ENCODE results near the gene REL.

Gene REL

DNA sequence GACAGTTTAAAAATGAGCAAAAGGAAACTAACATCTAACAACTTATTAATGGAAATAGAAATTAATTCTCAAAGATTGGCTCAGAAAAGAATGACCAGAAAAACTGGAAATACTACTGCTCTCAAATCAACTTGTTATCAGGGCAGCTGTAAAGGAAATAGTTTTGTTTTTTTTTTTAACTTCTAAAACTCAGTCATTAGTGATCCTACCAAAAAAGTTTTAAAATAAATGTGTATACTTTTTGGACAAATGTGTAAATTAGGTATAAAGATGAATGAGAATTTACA, 84.1 kb downstream of the REL start:
- ChIA-PET POLR2A (no interaction called here), CTCF (interaction anchor here (1.3 kb wide), 1 partner anchor 35 kb away, joined by 4 read pairs; no protein-coding TSS in a partner anchor)
- H3K4me3 ChIP-seq (ENCODE audit: low read depth, low read length) = no peak overlapping the region
- TF ChIP-seq, protein P1, sequence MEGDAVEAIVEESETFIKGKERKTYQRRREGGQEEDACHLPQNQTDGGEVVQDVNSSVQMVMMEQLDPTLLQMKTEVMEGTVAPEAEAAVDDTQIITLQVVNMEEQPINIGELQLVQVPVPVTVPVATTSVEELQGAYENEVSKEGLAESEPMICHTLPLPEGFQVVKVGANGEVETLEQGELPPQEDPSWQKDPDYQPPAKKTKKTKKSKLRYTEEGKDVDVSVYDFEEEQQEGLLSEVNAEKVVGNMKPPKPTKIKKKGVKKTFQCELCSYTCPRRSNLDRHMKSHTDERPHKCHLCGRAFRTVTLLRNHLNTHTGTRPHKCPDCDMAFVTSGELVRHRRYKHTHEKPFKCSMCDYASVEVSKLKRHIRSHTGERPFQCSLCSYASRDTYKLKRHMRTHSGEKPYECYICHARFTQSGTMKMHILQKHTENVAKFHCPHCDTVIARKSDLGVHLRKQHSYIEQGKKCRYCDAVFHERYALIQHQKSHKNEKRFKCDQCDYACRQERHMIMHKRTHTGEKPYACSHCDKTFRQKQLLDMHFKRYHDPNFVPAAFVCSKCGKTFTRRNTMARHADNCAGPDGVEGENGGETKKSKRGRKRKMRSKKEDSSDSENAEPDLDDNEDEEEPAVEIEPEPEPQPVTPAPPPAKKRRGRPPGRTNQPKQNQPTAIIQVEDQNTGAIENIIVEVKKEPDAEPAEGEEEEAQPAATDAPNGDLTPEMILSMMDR (IDR thresholded peaks at IDR 0.05; ENCODE audit: insufficient read depth, low read length, missing control alignments) = no peak
- no peak for DNase-seq (ENCODE audit: low read depth, low spot score)

DNA sequence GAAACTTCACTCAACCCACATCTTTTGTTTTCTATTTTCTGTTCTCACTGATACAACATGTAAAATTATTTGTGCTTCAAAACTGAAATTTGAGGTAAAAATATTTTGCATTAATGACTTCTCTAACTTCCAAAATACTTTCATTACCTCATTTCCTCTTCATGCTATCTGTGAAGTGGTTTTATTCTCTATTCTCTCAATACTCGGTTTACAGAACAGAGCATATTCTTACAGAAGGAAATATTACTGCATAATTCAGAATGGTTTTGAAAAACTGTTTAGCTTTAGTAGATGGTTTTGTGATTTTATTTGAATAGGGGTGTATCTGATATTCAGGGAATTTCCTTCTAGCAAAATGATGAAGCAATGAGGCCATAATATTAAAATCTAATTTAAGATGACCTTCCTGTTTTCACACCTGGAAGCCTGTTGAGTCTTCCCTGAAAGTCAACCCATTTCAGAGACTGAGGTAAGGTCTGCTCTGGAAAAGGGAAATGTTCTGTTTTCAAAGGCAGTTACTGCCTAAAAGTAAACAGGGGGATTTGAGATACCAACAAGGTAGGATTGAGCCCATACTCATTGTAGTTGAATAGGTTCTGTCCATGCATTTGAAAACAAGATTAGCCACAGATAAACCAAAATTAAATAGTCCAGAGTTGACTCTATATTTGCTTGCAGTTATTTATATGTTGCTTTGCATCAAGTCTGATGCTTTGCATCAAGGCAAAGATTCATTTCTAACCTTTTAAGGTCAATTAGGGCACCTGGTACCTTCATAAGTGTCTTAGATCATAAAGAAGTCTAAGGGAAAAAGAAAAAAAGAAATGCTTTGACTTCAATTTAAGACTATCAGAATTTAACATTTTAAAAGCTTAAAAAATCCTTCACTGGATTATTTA, 85.4 kb downstream of the REL start:
- CTCF ChIA-PET = interaction anchor here (3.6 kb wide), 1 partner anchor 32 kb away, joined by 16 read pairs; no protein-coding TSS in a partner anchor
- no peak for DNase-seq (ENCODE audit: low read depth, low spot score)
- H3K4me3 ChIP-seq (ENCODE audit: low read depth, low read length) = no peak overlapping the region
- POLR2A ChIA-PET = no interaction called here
- TF ChIP-seq, protein P1 (IDR thresholded peaks at IDR 0.05; ENCODE audit: insufficient read depth, low read length, missing control alignments) = no peak

DNA sequence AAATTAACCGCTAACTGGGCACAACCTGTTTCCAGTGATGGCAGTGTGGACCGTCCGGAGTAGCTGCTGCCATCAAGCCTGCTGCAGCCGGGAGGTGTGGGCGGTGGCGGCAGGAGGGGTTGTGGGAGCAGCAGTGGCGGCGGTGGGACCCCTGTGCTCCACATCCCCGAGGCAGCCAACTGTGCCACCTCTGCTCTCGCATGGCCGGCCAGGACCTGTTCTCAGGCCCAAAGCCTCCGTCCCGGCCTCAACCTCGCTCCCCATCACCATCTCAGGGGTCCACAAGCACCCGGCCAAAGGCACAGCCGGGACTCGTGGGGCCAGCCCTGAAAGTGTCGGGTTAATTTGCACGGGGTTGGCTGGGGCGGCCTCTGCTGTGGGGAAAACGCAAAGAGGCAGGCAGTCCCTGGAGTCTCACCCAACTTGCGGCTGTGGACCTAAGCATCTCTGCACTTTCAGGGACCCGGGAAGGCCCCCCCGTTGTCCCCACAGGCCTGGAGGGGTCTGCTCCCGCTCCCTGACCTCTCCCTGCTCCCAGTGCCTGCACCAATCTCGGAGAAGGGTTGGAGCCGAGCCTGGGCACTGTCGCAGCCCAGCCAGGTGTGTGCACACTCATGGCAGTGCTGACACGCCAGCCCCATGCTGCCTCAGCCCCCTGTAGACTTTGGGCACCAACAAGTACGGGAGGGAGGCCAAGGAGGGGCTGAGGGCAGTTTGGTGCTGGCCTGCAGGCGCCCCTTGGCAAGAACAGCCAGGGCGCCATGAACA, 91.7 kb downstream of the REL start:
- CTCF ChIA-PET = no interaction called here
- TF ChIP-seq, protein P1 (IDR thresholded peaks at IDR 0.05; ENCODE audit: insufficient read depth, low read length, missing control alignments) = no peak
- DNase-seq (ENCODE audit: low read depth, low spot score) = no peak
- no peak overlapping the region for H3K4me3 ChIP-seq (ENCODE audit: low read depth, low read length)
- POLR2A ChIA-PET = no interaction called here

DNA sequence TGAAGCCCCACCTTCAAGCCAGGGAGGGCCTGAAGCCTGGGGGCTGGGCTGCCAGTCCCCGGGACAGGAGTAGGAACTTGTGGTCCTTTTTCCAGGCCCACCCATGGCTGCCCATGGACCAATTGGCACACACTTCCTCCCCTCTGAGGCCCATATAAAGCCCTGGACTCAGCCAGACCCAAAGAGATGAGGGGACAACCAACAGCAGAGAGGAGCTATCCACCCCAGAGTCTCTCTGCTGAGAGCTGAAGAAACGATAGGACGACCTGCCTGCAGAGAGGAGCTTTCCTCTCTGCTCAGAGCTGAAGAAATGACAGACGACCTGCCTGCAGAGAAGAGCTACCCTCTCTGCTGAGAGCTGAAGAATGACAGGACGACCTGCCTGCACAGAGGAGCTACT, 92.3 kb downstream of the REL start:
- TF ChIP-seq, protein P1 (IDR thresholded peaks at IDR 0.05; ENCODE audit: insufficient read depth, low read length, missing control alignments) = no peak
- POLR2A ChIA-PET = no interaction called here
- CTCF ChIA-PET = interaction anchor here (0.6 kb wide), 1 partner anchor 47 kb away, joined by 3 read pairs; no protein-coding TSS in a partner anchor
- no peak for DNase-seq (ENCODE audit: low read depth, low spot score)
- no peak overlapping the region for H3K4me3 ChIP-seq (ENCODE audit: low read depth, low read length)

DNA sequence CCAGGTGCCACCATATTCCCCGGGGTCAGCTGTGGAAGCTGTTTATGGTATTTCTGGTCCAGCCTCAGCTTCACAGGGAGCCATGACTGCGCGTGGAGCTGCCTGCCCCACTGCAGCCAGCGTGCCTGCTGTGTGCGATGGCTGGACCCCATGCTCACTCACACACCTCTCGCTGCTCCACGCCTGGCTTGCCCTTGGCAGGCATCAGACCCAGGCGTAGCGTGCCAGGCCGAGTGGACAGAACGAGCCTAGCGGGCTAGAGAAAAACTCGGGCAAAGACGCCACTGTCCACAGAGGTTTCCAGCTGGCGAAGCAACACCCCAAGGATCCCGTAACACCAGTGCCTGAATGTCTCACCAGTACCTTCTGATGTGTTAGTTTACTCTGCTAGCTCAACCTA, 93.3 kb downstream of the REL start:
- DNase-seq (ENCODE audit: low read depth, low spot score) = no peak
- ChIA-PET CTCF (interaction anchor here (0.7 kb wide), 1 partner anchor 24 kb away, joined by 3 read pairs; no protein-coding TSS in a partner anchor), POLR2A (no interaction called here)
- TF ChIP-seq, protein P1 (IDR thresholded peaks at IDR 0.05; ENCODE audit: insufficient read depth, low read length, missing control alignments) = no peak
- H3K4me3 ChIP-seq (ENCODE audit: low read depth, low read length) = no peak overlapping the region

Measured in AG04449 (cell line).